Activated CD8-positive, alpha-beta memory T cell treated with anti-CD3 and anti-CD28 coated beads, Interleukin-2, amount 50 U/mL, for 24 hours (primary cell): ENCODE measurements around the gene ALDH1L2.
A peak's percentile ranks its signal among the peaks of the same experiment; 100 is the strongest.
"Not testable (repeated sequence)": the region's sequence is repeated elsewhere in the genome, so short reads cannot be mapped to it uniquely, and the experiment has no call there.

ENCODE experiments used
- DNase-seq: peaks from one replicate; pipeline ENCODE4 v3.0.0-alpha.2; 2020; ENCODE audit errors: extremely low read depth

The ALDH1L2 gene

GRCh38 chr12:105084251-105085250 lies at the start of gene ALDH1L2:
ALDH1L2 (minus strand) TSS chr12:105084458; CDS start chr12:105084436, 22 bp downstream.
- DNase-seq = no peak

- DNase-seq = no peak
Measured at GRCh38 chr12:105120551-105120950, 36.3 kb upstream of the ALDH1L2 start.

- no peak for DNase-seq
Measured at GRCh38 chr12:105116969-105117368, 32.7 kb upstream of the ALDH1L2 start.

- DNase-seq = no peak
Measured at GRCh38 chr12:105113094-105113493, 28.8 kb upstream of the ALDH1L2 start.

GRCh38 chr12:105110851-105111250 lies 26.6 kb upstream of the ALDH1L2 start:
- no peak for DNase-seq

- DNase-seq = no peak
Measured at GRCh38 chr12:105109465-105110212, 25.4 kb upstream of the ALDH1L2 start.

- peak; percentile 84 for DNase-seq
Measured at GRCh38 chr12:105107494-105108371, 23.5 kb upstream of the ALDH1L2 start, which contains the start of gene WASHC4. WASHC4 (plus strand) TSS chr12:105107731; CDS start chr12:105107801, 70 bp downstream.

- no peak for DNase-seq
Measured at GRCh38 chr12:105107171-105107493, 22.9 kb upstream of the ALDH1L2 start.

GRCh38 chr12:105106621-105107020 lies 22.4 kb upstream of the ALDH1L2 start:
- DNase-seq = no peak

GRCh38 chr12:105104762-105105161 lies 20.5 kb upstream of the ALDH1L2 start:
- no peak for DNase-seq

- DNase-seq = no peak
Measured at GRCh38 chr12:105102673-105103072, 18.4 kb upstream of the ALDH1L2 start.

GRCh38 chr12:105100998-105101397 lies 16.7 kb upstream of the ALDH1L2 start:
- no peak for DNase-seq

GRCh38 chr12:105100207-105100985 lies 16.1 kb upstream of the ALDH1L2 start:
- no peak for DNase-seq

- no peak for DNase-seq
Measured at GRCh38 chr12:105099356-105099755, 15.1 kb upstream of the ALDH1L2 start.

GRCh38 chr12:105095338-105095737 lies 11.1 kb upstream of the ALDH1L2 start:
- DNase-seq = not testable (repeated sequence)

- DNase-seq = no peak
Measured at GRCh38 chr12:105092336-105092735, 8.1 kb upstream of the ALDH1L2 start.

- no peak for DNase-seq
Measured at GRCh38 chr12:105091476-105092206, 7.4 kb upstream of the ALDH1L2 start.

- DNase-seq = no peak
Measured at GRCh38 chr12:105090361-105090760, 6.1 kb upstream of the ALDH1L2 start.

GRCh38 chr12:105089817-105090216 lies 5.6 kb upstream of the ALDH1L2 start:
- no peak for DNase-seq

- no peak for DNase-seq
Measured at GRCh38 chr12:105085501-105085900, 1.2 kb upstream of the ALDH1L2 start.
